H1 (cell line): Measurements from ENCODE around the gene ELL. TPM values are rescaled to one million over a fixed set of nuclear protein-coding genes. Genes with fewer than 3 reads are reported as not detected.

Source experiments
- CTCF ChIA-PET: fragments of 300-600 bp; sonication (Branson Sonifier 250); formaldehyde crosslinking; loops from one replicate; lab custom pipeline; 2021; ENCODE audit not compliant: partially characterized antibody; lab: Charles Lee
- POLR2A ChIA-PET: fragments of 300-600 bp; sonication (Branson Sonifier 250); formaldehyde crosslinking; loops from one replicate; lab custom pipeline; 2021; ENCODE audit warnings: inconsistent platforms; ENCODE audit not compliant: partially characterized antibody; lab: Charles Lee
- DNase-seq, 2 experiments: peaks; one replicate each; pipeline versions ENCODE4 v3.0.0 to v3.0.0-alpha.2; 2010 to 2022; ENCODE audit warnings: low spot score in 2 of 2, low read depth in 1 of 2, mixed read lengths in 1 of 2
- FAIRE-seq: peaks from 2 replicates; lab custom pipeline; 2011; peaks lifted over from hg19 to GRCh38; lab: Jason Lieb, UNC
- H2AFZ ChIP-seq: 2 replicates; pipeline ENCODE4 v1.8.1; 2012; ENCODE audit warnings: low read length, inconsistent platforms
- H2AK5ac ChIP-seq: 2 replicates; pipeline ENCODE4 v1.6.1; 2013; ENCODE audit warnings: low read depth, low read length
- H2BK120ac ChIP-seq: replicated peaks from 2 replicates; pipeline ENCODE3; 2013; ENCODE audit warnings: low read depth, low read length, inconsistent platforms
- H2BK12ac ChIP-seq: 2 replicates; pipeline ENCODE4 v1.6.1; 2013; ENCODE audit warnings: low read depth, low read length
- H2BK15ac ChIP-seq: 2 replicates; pipeline ENCODE4 v1.6.1; 2013; ENCODE audit warnings: low read length
- H2BK20ac ChIP-seq: 2 replicates; pipeline ENCODE4 v1.6.1; 2013; ENCODE audit warnings: low read length
- H2BK5ac ChIP-seq: 2 replicates; pipeline ENCODE4 v1.6.1; 2013; ENCODE audit warnings: low read depth, low read length
- H3K14ac ChIP-seq: 2 replicates; pipeline ENCODE4 v1.6.1; 2013; ENCODE audit warnings: inconsistent platforms; ENCODE audit not compliant: insufficient read length
- H3K18ac ChIP-seq: 2 replicates; pipeline ENCODE4 v1.6.1; 2013; ENCODE audit warnings: low read length; ENCODE audit errors: extremely low read depth
- H3K23ac ChIP-seq: 2 replicates; pipeline ENCODE4 v1.6.1; 2013; ENCODE audit warnings: inconsistent platforms; ENCODE audit not compliant: insufficient read length
- H3K23me2 ChIP-seq: 2 replicates; pipeline ENCODE4 v1.6.1; 2013; ENCODE audit warnings: low read depth, low read length
- H3K27ac ChIP-seq: 2 replicates; pipeline ENCODE4 v1.6.1; 2011; ENCODE audit warnings: low read depth, low read length, inconsistent platforms
- H3K27me3 ChIP-seq, 4 experiments: replicated peaks in 1 of 4; 1 replicate in 1 of 4; 2 replicates in 3 of 4; pipeline versions ENCODE4 v1.6.1 to v1.8.1; 2011 to 2013; ENCODE audit warnings: low read length in 3 of 4, mild to moderate bottlenecking in 3 of 4, inconsistent platforms in 2 of 4, mixed read lengths in 2 of 4, moderate library complexity in 1 of 4; ENCODE audit not compliant: control insufficient read depth in 3 of 4, insufficient read depth in 3 of 4; ENCODE audit errors: extremely low read depth in 1 of 4
- H3K36me3 ChIP-seq, 4 experiments: 2 replicates each; pipeline versions ENCODE4 v1.6.1 to v1.8.1; 2011 to 2013; ENCODE audit warnings: mild to moderate bottlenecking in 4 of 4, low read length in 3 of 4, moderate library complexity in 2 of 4, control low read depth in 1 of 4, inconsistent platforms in 1 of 4; ENCODE audit not compliant: insufficient read depth in 4 of 4, control insufficient read depth in 2 of 4
- H3K4ac ChIP-seq: replicated peaks from 2 replicates; pipeline ENCODE3; 2013; ENCODE audit warnings: low read length, low read depth, mixed read lengths, inconsistent platforms; ENCODE audit not compliant: insufficient read length
- H3K4me1 ChIP-seq, 4 experiments: replicated peaks in 1 of 4; 1 replicate in 1 of 4; 2 replicates in 3 of 4; pipeline versions ENCODE4 v1.6.1 to v1.8.1; 2011 to 2013; ENCODE audit warnings: low read length in 3 of 4, inconsistent platforms in 2 of 4, mixed read lengths in 1 of 4; ENCODE audit not compliant: insufficient read depth in 4 of 4, control insufficient read depth in 3 of 4
- H3K4me2 ChIP-seq, 2 experiments: 2 replicates each; pipeline versions ENCODE4 v1.6.1 to v1.8.1; 2011 to 2013; ENCODE audit warnings: low read depth in 2 of 2, low read length in 2 of 2, control low read depth in 1 of 2, inconsistent platforms in 1 of 2, mild to moderate bottlenecking in 1 of 2; ENCODE audit not compliant: insufficient read depth in 1 of 2
- H3K4me3 ChIP-seq, 4 experiments: fragments of 200-600, 300-600 bp in 1 of 4; sonication (generic), shearing (Covaris generic), sonication (Bioruptor Twin) in 1 of 4; 2 replicates each; pipeline versions ENCODE4 v1.5.1 to v1.8.1; 2011 to 2016; ENCODE audit warnings: low read length in 4 of 4, low read depth in 3 of 4, control low read depth in 2 of 4, inconsistent platforms in 2 of 4, mild to moderate bottlenecking in 2 of 4, mixed read lengths in 1 of 4, moderate library complexity in 1 of 4; ENCODE audit not compliant: insufficient read depth in 2 of 4; ENCODE audit errors: extremely low read depth in 1 of 4
- H3K56ac ChIP-seq: replicated peaks from 2 replicates; pipeline ENCODE3; 2013; ENCODE audit warnings: low read depth, mild to moderate bottlenecking, mixed read lengths, low read length, inconsistent platforms; ENCODE audit not compliant: insufficient read length
- H3K79me1 ChIP-seq: 2 replicates; pipeline ENCODE4 v1.6.1; 2013; ENCODE audit warnings: low read depth, low read length, control low read depth
- H3K79me2 ChIP-seq, 2 experiments: 2 replicates each; pipeline versions ENCODE4 v1.6.1 to v1.8.1; 2012 to 2013; ENCODE audit warnings: low read length in 2 of 2, mild to moderate bottlenecking in 2 of 2, inconsistent platforms in 1 of 2; ENCODE audit not compliant: insufficient read depth in 2 of 2, control insufficient read depth in 1 of 2
- H3K9ac ChIP-seq, 4 experiments: replicated peaks in 1 of 4; 1 replicate in 1 of 4; 2 replicates in 3 of 4; pipeline versions ENCODE4 v1.6.1 to v1.8.1; 2011 to 2013; ENCODE audit warnings: low read depth in 3 of 4, low read length in 3 of 4, control low read depth in 2 of 4, mild to moderate bottlenecking in 2 of 4, moderate library complexity in 2 of 4, inconsistent platforms in 1 of 4; ENCODE audit errors: extremely low read depth in 1 of 4
- H3K9me3 ChIP-seq, 2 experiments: 2 replicates each; pipeline versions ENCODE4 v1.6.1 to v1.8.1; 2012 to 2013; ENCODE audit warnings: mild to moderate bottlenecking in 2 of 2, moderate library complexity in 2 of 2, control low read depth in 1 of 2, inconsistent platforms in 1 of 2, low read depth in 1 of 2, low read length in 1 of 2, mixed read lengths in 1 of 2; ENCODE audit not compliant: insufficient read depth in 2 of 2
- H4K20me1 ChIP-seq, 2 experiments: replicated peaks in 1 of 2; 2 replicates each; pipeline versions ENCODE3 to v1.8.1; 2011 to 2013; ENCODE audit warnings: inconsistent platforms in 2 of 2, low read length in 2 of 2, mild to moderate bottlenecking in 1 of 2; ENCODE audit not compliant: insufficient read depth in 2 of 2, control insufficient read depth in 1 of 2
- H4K5ac ChIP-seq: 2 replicates; pipeline ENCODE4 v1.6.1; 2013; ENCODE audit warnings: low read length, low read depth, mixed read lengths, inconsistent platforms; ENCODE audit not compliant: insufficient read length
- H4K8ac ChIP-seq: 2 replicates; pipeline ENCODE4 v1.8.0; 2013; ENCODE audit warnings: mild to moderate bottlenecking, moderate library complexity, low read length, inconsistent platforms; ENCODE audit not compliant: insufficient read depth; ENCODE audit errors: extremely low read depth
- H4K91ac ChIP-seq: replicated peaks from 2 replicates; pipeline ENCODE3; 2013; ENCODE audit warnings: low read length, mixed read lengths, inconsistent platforms; ENCODE audit not compliant: insufficient read length
- KDM4A ChIP-seq: IDR thresholded peaks from one replicate; pipeline ENCODE4 v1.7.1; 2012; ENCODE audit warnings: low read depth, mild to moderate bottlenecking, moderate library complexity, low read length, inconsistent platforms; ENCODE audit not compliant: severe bottlenecking
- PHF8 ChIP-seq: fragments of 200-600 bp; sonication (generic); conservative IDR thresholded peaks from 2 replicates; pipeline ENCODE4 v1.7.1; 2012; ENCODE audit warnings: low read depth, mild to moderate bottlenecking, inconsistent platforms, low read length, moderate library complexity
- TAF1 ChIP-seq: IDR thresholded peaks from 2 replicates; pipeline ENCODE4 v1.6.1; 2011; ENCODE audit warnings: mild to moderate bottlenecking, low read depth, low read length
- TBP ChIP-seq: IDR thresholded peaks from 2 replicates; pipeline ENCODE4 v1.6.1; 2011; ENCODE audit warnings: low read depth, low read length, improper control_type of control experiment
- TCF12 ChIP-seq: IDR thresholded peaks from 2 replicates; pipeline ENCODE4 v1.6.1; 2011; ENCODE audit warnings: low read depth, mild to moderate bottlenecking, low read length
- WGBS, 2 experiments: shearing (Covaris generic) in 1 of 2; methylation state at CpG; one replicate each; pipeline versions ENCODE4 v1.1.6 to v1.1.7; 2013 to 2015; ENCODE audit warnings: low lambda C conversion rate in 2 of 2, mixed read lengths in 2 of 2, inconsistent platforms in 1 of 2, low coverage in 1 of 2, missing lambda C conversion rate in 1 of 2; ENCODE audit not compliant: insufficient replicate concordance in 2 of 2, insufficient coverage in 1 of 2, insufficient read length in 1 of 2; ENCODE audit errors: extremely low coverage in 1 of 2, missing lambda C conversion rate in 1 of 2; 5-methylcytosine and 5-hydroxymethylcytosine counted together
- long read RNA-seq, 2 experiments: library from RNA in 1 of 2; library from capped mRNA in 1 of 2; stranded (forward); transcript quantifications; one replicate each; pipeline ENCODE4 v2.0.0, GENCODE V29; 2021; ENCODE audit warnings: inconsistent platforms in 1 of 2
- polyA minus RNA-seq, 3 experiments: library from RNA; depleted of rRNA, polyadenylated mRNA; stranded (reverse); fragments of >200 nt; gene quantifications; 1 replicate in 2 of 3; 2 replicates in 1 of 3; pipeline ENCODE4 v1.2.3, GENCODE V29; 2011
- polyA plus RNA-seq, 7 experiments: library from polyadenylated mRNA; depleted of rRNA in 3 of 7; stranded (reverse) in 5 of 7; unstranded in 2 of 7; fragments of >200 nt in 5 of 7; fragments of 200-250 nt in 2 of 7; gene quantifications; 1 replicate in 5 of 7; 2 replicates in 1 of 7; 4 replicates in 1 of 7; pipeline versions ENCODE4 v1.2.1 to v1.2.3, GENCODE V29; 2011 to 2013; ENCODE audit warnings: missing spikeins in 2 of 7, mixed read lengths in 2 of 7
- total RNA-seq: library from RNA; stranded (reverse); fragmentation: NEBNext Ultra II Directional; extraction: Animal tissue kit (Norgen Biotek cat#: 25700); gene quantifications from 2 replicates; pipeline ENCODE4 v1.2.1, GENCODE V29; 2021
- TF ChIP-seq, protein P1 (sequence below): IDR thresholded peaks from 2 replicates; pipeline ENCODE4 v1.6.1; 2012; ENCODE audit warnings: inconsistent platforms
- TF ChIP-seq, protein P2 (sequence below), 3 experiments: IDR thresholded peaks; 1 replicate in 2 of 3; 2 replicates in 1 of 3; pipeline versions ENCODE4 v1.5.1 to v1.6.1; 2011; ENCODE audit warnings: low read length in 3 of 3, mild to moderate bottlenecking in 3 of 3, inconsistent platforms in 2 of 3, low read depth in 1 of 3, moderate library complexity in 1 of 3; ENCODE audit not compliant: insufficient read depth in 1 of 3; ENCODE audit errors: control extremely low read depth in 1 of 3

The ELL gene
- total RNA-seq (10.2 and 10.5 TPM in 2 replicates), polyA plus RNA-seq (2011; rRNA removed) (5.2 and 8.8 TPM in 2 replicates), polyA minus RNA-seq (2011; rRNA and poly(A)+ RNA removed) (3.6 and 5.4 TPM in 2 replicates)
- polyA plus RNA-seq (2011; cell fraction: cytosol; rRNA removed): 6.5 TPM
- 12.6 TPM for polyA plus RNA-seq (2011; cell fraction: nucleus; rRNA removed)
- 4.6 to 7.6 TPM (median 7.4 TPM) in 4 replicates for polyA plus RNA-seq (2012, experiment 1 of 2)
- polyA plus RNA-seq (2012, experiment 2 of 2): 6.4 TPM
- polyA plus RNA-seq (2013, experiment 1 of 2): 5.6 TPM
- polyA plus RNA-seq (2013, experiment 2 of 2): 6.2 TPM
- polyA minus RNA-seq (2011; cell fraction: cytosol; rRNA and poly(A)+ RNA removed): 6.4 TPM
- polyA minus RNA-seq (2011; cell fraction: nucleus; rRNA and poly(A)+ RNA removed): 10.7 TPM
- long read RNA-seq, experiment 1, full-length matches to known transcripts: 1 of 11 reads
- long read RNA-seq, experiment 1, partial matches to known transcripts: 2 of 11 reads
- long read RNA-seq, experiment 1, other reads (novel, unspliced or antisense): 8 of 11 reads
- long read RNA-seq, experiment 2, partial matches to known transcripts: 0 of 4 reads
- long read RNA-seq, experiment 2, other reads (novel, unspliced or antisense): 3 of 4 reads

DNA sequence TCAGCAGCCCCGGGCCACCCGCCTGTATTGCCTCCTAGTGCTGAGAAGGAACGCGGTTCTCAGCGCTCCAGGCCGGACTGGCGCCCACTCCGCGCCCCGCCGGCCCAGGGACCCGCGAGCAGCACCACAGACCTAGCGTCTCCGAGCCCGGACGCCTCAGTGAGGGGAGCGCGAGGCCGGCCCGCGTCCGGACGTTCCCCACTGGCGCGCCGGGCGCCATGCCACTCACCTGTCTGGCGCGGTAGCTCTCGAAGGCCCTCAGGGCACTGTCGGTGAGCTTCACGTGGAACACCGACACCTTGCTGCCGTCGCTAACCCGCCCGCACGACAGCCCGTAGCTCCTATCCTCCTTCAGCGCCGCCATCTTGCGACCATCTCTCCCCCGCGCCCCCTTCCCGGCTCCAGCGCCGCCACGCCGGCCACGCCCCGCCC lies at the start of gene ELL:
Gene ELL (minus strand): TSS at position 379 of the 432 bp plus-strand sequence. CDS start 15 bp downstream, at position 364.
- H4K5ac ChIP-seq: no peak within 1 kb of the TSS
- TF ChIP-seq, protein P1, sequence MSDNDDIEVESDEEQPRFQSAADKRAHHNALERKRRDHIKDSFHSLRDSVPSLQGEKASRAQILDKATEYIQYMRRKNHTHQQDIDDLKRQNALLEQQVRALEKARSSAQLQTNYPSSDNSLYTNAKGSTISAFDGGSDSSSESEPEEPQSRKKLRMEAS: peak; percentile 7; the same call in 1 of the 2 replicates
- TF ChIP-seq KDM4A (peak; percentile 36), PHF8 (peak; percentile 96), TAF1 (peak; percentile 76), TBP (peak; percentile 37; the same call in 1 of the 2 replicates), TCF12 (no peak)
- TF ChIP-seq, protein P2, sequence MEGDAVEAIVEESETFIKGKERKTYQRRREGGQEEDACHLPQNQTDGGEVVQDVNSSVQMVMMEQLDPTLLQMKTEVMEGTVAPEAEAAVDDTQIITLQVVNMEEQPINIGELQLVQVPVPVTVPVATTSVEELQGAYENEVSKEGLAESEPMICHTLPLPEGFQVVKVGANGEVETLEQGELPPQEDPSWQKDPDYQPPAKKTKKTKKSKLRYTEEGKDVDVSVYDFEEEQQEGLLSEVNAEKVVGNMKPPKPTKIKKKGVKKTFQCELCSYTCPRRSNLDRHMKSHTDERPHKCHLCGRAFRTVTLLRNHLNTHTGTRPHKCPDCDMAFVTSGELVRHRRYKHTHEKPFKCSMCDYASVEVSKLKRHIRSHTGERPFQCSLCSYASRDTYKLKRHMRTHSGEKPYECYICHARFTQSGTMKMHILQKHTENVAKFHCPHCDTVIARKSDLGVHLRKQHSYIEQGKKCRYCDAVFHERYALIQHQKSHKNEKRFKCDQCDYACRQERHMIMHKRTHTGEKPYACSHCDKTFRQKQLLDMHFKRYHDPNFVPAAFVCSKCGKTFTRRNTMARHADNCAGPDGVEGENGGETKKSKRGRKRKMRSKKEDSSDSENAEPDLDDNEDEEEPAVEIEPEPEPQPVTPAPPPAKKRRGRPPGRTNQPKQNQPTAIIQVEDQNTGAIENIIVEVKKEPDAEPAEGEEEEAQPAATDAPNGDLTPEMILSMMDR (IDR thresholded peaks at IDR 0.05; ENCODE audit: control extremely low read depth in 1 of 3, insufficient read depth in 1 of 3, low read depth in 1 of 3, low read length in 3 of 3): no peak

More for the DNA sequence above, at the start of gene ELL:
- Histone ChIP-seq H3K4me3 (peak within 1 kb of the TSS; percentile 88 to 98 (median 89)), H4K8ac (peak within 1 kb of the TSS; percentile 94), H2AFZ (no peak within 1 kb of the TSS), H3K79me1 (peaks cover 7% of the 10 kb centered on the region), H3K23ac (no peak within 1 kb of the TSS), H2BK12ac (peak within 1 kb of the TSS; percentile 84), H3K56ac (peak within 1 kb of the TSS; percentile 73), H2BK5ac (peak within 1 kb of the TSS; percentile 88), H3K23me2 (peaks cover 10% of the 10 kb centered on the region; the same call in 1 of the 2 replicates), H3K79me2 (peaks cover 0 to 33% of the 10 kb centered on the region in 2 experiments; a peak in 2 of 4 replicates), H3K4me2 (peak within 1 kb of the TSS; percentile 69 to 94), H3K27ac (peak within 1 kb of the TSS; percentile 76), H3K9ac (peak within 1 kb of the TSS; percentile 87 to 91 (median 88)), H3K18ac (peak within 1 kb of the TSS; percentile 90), H3K4ac (no peak within 1 kb of the TSS), H3K36me3 (no peaks in the 10 kb centered on the region), H4K91ac (peak within 1 kb of the TSS; percentile 80), H2BK20ac (no peak within 1 kb of the TSS), H3K4me1 (peaks cover 0 to 3% (median under 1%) of the 10 kb centered on the region in 4 experiments; a peak in 4 of 7 replicates), H3K27me3 (no peaks in the 10 kb centered on the region; a peak in 1 of 7 replicates), H3K9me3 (no peaks in the 10 kb centered on the region), H2AK5ac (no peak within 1 kb of the TSS), H3K14ac (no peak within 1 kb of the TSS), H4K20me1 (peaks cover 1 to 7% of the 10 kb centered on the region in 2 experiments), H2BK120ac (peak within 1 kb of the TSS; percentile 64), H2BK15ac (0 out of 2 replicates have a peak within 1 kb of the TSS, but pooled peaks have one; percentile 97)
- ChIA-PET CTCF (interaction anchor here (0.6 to 32.9 kb wide), 11 partner anchors 10 to 971 kb away, joined by 3 to 458 read pairs (median 7); no protein-coding TSS in a partner anchor), POLR2A (interaction anchor here (0.7 to 4.0 kb wide), 14 partner anchors 9 to 240 kb away, joined by 3 to 19 read pairs (median 4); partner anchors contain the start of genes JUND, REX1BD and UBA52)
- DNase-seq (no peak), FAIRE-seq (no peak)
- 2% methylated on average over 29 of the region's 52 CpGs; no CpG with 5 or more reads in 1 of the 2 experiments for WGBS, 2 experiments
